Motor neuron (in vitro differentiated cells): Measurements from ENCODE around the gene ACLY. TPM values are rescaled to one million over a fixed set of nuclear protein-coding genes. Genes with fewer than 3 reads are reported as not detected.

Experiments used
- ATAC-seq, 8 experiments: fragments of 200-7000 bp; cut with Tn5 transposase; replicated peaks in 6 of 8; 2 replicates each; pipeline ENCODE4 v1.8.0; 2021; ENCODE audit warnings: mild to moderate bottlenecking in 8 of 8, moderate library complexity in 8 of 8
- H3K27ac ChIP-seq, 2 donors: fragments of 250-450 bp; sonication (Bioruptor Pico); 2 replicates each; pipeline ENCODE4 v1.9.0; 2021; ENCODE audit warnings: antibody characterized with exemption in 2 of 2, mild to moderate bottlenecking in 2 of 2, moderate library complexity in 1 of 2
- H3K4me1 ChIP-seq, 2 donors: fragments of 250-450 bp; sonication (Bioruptor Pico); replicated peaks in 1 of 2; 2 replicates each; pipeline ENCODE4 v1.6.1; 2021; ENCODE audit warnings: antibody characterized with exemption in 2 of 2, mild to moderate bottlenecking in 2 of 2, moderate library complexity in 1 of 2
- H3K4me3 ChIP-seq, 5 donors: fragments of 250-450 bp; sonication (Bioruptor Pico); 2 replicates each; pipeline ENCODE4 v1.9.0; 2021; ENCODE audit warnings: antibody characterized with exemption in 5 of 5, mild to moderate bottlenecking in 5 of 5, moderate library complexity in 4 of 5
- WGBS, 10 experiments: fragments of 450-650 bp; shearing (Covaris generic); methylation state at CpG; one replicate each; pipeline ENCODE4 v1.0.0; 2022; 5-methylcytosine and 5-hydroxymethylcytosine counted together
- in situ Hi-C, 9 experiments: fragments of 400-800 bp; cut with MboI; loops; one replicate each; pipeline ENCODE4 v1.15.0; 2021; ENCODE audit warnings: low sequenced_read_pairs in 9 of 9, low pct_unique_long_range_greater_than_20kb in 2 of 9; ENCODE audit not compliant: unreplicated experiment in 9 of 9
- total RNA-seq, 8 experiments: library from RNA; unstranded; fragments of 300-600 nt; gene quantifications; 2 replicates each; pipeline versions ENCODE4 v1.2.3 to v1.2.4, GENCODE V29; 2022

The ACLY gene
- total RNA-seq, 8 experiments from 2014 or later, result 87.0 to 283 (median 141) TPM

DNA sequence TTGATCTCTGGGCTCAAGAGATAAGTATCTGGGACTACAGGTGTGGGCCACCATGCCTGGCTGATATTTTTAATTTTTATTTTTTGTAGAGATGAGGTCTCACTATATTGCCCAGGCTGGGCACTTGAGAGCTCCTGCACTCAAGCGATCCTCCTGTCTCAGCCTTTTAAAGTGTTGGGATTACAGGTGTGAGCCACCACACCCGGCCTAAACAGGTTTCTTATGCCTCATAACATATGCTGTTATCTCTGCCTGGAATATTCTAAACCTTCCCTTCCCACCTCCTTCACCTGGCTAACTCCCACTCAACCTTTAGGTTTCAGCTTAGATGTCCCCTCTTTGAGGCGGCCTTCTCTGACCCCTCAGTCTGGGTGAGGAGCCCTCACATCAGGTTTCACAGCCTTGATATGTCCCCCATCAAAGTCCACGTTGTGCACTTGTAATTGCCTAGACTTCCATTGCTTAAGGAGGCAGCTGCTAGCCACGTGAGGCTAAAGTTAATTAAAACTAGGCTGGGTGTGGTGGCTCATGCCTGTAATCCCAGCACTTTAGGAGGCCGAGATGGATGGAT lies 39.2 kb upstream of the ACLY start:
- H3K4me1 ChIP-seq, result peaks cover 0 to 3% of the 10 kb centered on the region in 2 donors
- in situ Hi-C loops, result loop anchor here in 1 of 9 experiments (25.0 kb wide), 1 partner anchor 154 kb away; the partner anchor contains the start of genes DHX58, HSPB9 and KAT2A
- H3K27ac ChIP-seq, result no peak overlapping the region
- 59 to 100% (median 88%) methylated on average over 1 to 5 of the region's 6 CpGs; no CpG with 5 or more reads in 3 of the 10 experiments for WGBS, 10 experiments
- H3K4me3 ChIP-seq, result no peak overlapping the region
- ATAC-seq, result no peak

DNA sequence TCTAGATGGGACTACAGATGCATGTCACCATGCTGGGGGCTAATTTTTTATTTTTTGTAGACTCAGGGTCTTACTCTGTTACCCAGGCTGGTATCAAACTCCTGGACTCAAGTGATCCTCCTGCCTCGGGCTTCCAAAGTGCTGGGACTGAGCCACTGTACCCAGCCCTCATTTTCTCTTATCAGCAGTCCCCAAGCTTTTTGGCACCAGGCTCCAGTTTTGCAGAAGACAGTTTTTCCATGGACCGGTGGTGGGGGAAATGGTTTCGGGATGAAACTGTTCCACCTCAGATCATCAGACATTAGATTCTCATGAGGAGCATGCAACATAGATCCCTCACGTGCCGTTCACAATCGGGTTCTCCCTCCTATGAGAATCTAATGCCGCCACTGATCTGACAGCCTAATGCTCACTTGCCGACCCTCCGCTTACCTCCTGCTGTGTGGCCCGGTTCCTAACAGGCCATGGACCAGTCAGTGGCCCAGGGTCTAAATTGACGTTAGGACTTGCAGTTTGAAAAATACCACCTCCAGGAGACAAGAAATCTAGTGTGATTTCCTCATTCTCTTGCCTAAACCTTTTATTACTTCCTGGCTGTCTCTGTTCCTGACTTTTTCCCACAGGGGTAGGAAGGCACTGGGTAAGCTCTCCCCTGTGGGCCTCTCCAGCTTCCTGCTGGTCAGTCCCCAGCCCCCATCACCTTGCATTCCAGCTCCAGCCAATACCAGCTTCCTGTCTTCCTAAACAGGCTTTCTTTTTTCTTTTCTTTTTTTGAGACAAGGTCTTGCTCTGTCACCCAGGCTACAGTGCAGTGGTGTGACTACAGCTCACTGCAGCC lies 38.5 kb upstream of the ACLY start:
- Histone ChIP-seq H3K4me3 (no peak overlapping the region), H3K27ac (no peak overlapping the region), H3K4me1 (no peaks in the 10 kb centered on the region)
- in situ Hi-C loops, result loop anchor here in 1 of 9 experiments (25.0 kb wide), 1 partner anchor 155 kb away; the partner anchor contains the start of genes DHX58, HSPB9 and KAT2A
- WGBS, 10 experiments, result 60 to 100% (median 72%) methylated on average over 1 to 6 of the region's 11 CpGs; no CpG with 5 or more reads in 2 of the 10 experiments
- no peak for ATAC-seq

DNA sequence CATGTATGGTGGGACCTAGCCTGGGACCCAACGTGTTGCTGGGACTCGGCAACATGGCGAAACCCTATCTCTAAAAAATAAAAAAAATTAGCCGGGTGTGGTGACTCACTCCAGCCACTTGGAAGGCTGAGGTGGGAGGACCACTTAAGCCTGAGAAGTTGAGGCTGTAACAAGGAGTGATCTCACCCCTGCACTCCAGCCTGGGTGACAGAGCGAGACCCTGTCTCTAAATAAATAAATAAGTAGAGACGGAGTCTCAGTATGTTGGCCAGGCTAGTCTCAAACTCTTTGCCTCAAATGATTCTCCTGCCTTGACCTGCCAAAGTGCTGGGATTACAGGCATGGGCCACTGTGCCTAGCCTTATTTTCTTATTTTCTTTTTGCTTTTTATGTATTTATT lies 37.8 kb upstream of the ACLY start:
- WGBS, 10 experiments, result 80 to 100% (median 87%) methylated on average over 1 to 6 of the region's 6 CpGs; no CpG with 5 or more reads in 4 of the 10 experiments
- no peak overlapping the region for H3K4me3 ChIP-seq
- no peak for ATAC-seq
- in situ Hi-C loops, result loop anchor here in 1 of 9 experiments (25.0 kb wide), 1 partner anchor 156 kb away; the partner anchor contains the start of genes DHX58, HSPB9 and KAT2A
- no peak overlapping the region for H3K27ac ChIP-seq
- H3K4me1 ChIP-seq, result no peaks in the 10 kb centered on the region

DNA sequence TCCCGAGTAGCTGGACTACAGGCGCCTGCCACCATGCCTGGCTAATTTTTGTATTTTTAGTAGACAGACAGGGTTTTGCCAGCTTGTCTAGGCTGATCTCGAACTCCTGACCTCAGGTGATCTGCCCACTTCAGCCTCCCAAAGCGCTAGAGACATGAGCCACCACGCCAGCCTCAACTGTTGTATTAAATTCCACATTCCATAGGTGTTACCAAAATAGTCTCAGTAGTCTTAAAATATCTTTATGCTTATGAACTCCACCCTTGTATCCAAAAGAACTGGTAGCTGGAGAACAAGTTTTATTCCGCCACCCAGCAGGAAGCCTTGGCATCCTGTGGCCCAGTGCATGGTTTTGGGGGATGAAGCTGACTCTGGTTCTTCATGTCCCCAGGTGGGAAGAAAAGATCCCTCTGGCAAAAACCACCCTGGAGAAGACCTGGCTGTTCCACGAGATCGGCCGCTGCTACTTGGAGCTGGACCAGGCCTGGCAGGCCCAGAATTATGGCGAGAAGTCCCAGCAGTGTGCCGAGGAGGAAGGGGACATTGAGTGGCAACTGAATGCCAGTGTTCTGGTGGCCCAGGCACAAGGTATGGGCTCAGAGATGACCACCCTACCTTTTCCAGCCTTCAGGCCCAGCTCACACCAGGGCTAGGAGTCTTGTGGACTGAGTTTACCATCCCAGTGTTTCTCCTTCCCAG lies 30.2 kb upstream of the ACLY start:
- WGBS, 10 experiments, result 76 to 100% (median 83%) methylated on average over 1 to 6 of the region's 11 CpGs; no CpG with 5 or more reads in 4 of the 10 experiments
- Histone ChIP-seq H3K4me1 (no peaks in the 10 kb centered on the region), H3K27ac (no peak overlapping the region), H3K4me3 (no peak overlapping the region)
- in situ Hi-C loops, result no loop called here
- peak in 2 of 8 experiments; percentile 37 to 51 for ATAC-seq

DNA sequence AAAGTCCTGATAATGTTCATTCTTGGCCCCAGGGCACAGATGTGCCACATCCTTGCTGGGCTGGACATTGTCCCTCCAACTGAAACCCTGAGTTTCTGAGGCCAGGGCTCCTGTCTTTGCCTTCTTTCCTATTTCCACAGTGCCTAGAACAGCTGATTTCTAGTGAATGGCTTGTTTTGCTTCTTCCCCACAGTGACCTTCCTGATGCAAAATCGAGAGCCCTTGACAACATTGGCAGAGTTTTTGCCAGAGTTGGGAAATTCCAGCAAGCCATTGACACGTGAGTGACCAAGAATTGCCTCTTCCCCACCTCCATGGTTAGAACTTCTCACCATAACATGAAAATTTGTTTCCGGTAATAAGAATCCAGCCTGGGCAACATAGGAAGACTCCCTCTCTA lies 26.2 kb upstream of the ACLY start:
- Histone ChIP-seq H3K4me1 (no peaks in the 10 kb centered on the region), H3K4me3 (no peak overlapping the region), H3K27ac (no peak overlapping the region)
- in situ Hi-C loops, result no loop called here
- WGBS, 10 experiments, result 64 to 100% (median 83%) methylated on average over 1 to 3 of the region's 3 CpGs; no CpG with 5 or more reads in 5 of the 10 experiments
- ATAC-seq, result no peak

DNA sequence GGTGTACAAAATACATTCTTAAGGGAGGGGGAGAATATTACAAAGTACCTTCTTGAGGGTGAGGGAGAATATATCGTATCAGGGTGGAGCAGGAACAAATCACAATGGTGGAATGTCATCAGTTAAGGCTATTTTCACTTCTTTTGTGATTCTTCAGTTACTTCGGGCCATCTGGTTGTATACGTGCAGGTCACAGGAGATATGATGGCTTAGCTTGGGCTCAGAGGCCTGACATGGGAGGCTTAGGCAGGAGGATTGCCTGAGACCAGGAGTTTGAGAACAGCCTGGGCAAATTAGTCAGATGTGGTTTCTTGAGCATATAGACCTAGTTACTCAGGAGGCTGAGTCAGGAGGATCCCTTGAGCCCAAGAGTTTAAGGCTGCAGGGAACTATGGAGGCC lies 24.7 kb upstream of the ACLY start:
- H3K27ac ChIP-seq, result no peak overlapping the region
- in situ Hi-C loops, result no loop called here
- no peak overlapping the region for H3K4me3 ChIP-seq
- no peaks in the 10 kb centered on the region for H3K4me1 ChIP-seq
- ATAC-seq, result no peak
- WGBS, 10 experiments, result 78 to 100% (median 100%) methylated on average over 1 to 2 of the region's 3 CpGs; no CpG with 5 or more reads in 5 of the 10 experiments

DNA sequence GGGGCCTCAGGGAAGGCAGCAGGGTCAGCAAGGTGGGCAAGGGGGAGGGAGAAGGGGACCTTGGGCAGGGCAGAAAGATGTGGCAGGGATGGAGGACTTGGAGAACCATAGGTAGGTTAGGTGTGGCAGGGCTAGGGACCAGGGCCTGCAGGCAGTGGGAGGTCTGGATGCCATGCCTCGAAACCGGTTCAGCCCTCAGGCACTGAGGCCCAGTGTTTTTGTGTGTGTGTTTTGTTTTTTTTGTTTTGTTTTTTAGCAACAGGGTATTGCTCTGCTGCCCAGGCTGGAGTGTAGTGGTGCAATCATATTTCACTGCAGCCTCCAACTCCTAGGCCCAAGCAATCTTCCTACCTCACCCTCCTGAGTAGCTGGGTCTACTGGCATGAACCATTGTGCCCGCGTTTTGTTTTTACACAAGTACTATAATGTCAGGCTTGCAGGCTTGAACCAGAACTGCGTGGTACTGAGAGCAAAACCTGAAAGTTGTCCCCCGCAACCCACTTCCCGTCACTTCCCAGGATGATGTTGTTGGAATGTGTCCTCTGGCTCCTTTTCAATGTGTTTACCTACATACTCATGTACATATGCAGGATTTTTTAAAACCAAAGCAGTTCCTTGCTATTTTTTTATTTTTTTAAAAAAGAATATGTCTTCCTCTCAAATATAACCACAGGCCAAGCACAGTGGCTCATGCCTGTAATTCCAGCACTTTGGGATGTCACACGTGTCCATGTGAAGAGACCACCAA lies 24.0 kb upstream of the ACLY start:
- peak in 3 of 8 experiments; percentile 6 to 61 (median 6) for ATAC-seq
- in situ Hi-C loops, result no loop called here
- 68 to 95% (median 90%) methylated on average over 1 to 8 of the region's 8 CpGs for WGBS, 10 experiments
- Histone ChIP-seq H3K27ac (no peak overlapping the region), H3K4me3 (no peak overlapping the region), H3K4me1 (no peaks in the 10 kb centered on the region)

DNA sequence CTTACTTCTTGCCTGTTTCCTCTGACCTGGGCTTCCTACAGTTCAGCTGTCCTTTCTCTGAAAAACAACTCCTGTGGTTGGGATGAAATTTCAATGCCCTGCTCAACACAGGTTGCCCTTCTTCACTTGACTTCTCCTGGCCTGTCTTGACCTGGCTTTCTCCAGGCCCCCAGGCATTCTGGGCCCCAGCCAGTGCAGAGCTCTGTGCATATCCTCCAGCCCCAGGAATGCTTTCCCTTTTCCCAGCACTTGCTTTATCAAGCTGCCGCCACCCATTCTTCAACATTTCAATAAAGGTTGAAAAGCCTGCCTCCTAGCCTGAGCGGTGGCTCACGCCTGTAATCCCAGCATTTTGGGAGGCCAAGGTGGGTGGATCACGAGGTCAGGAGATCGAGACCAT lies 22.4 kb upstream of the ACLY start:
- in situ Hi-C loops, result no loop called here
- 60 to 100% (median 90%) methylated on average over 1 to 4 of the region's 5 CpGs; no CpG with 5 or more reads in 5 of the 10 experiments for WGBS, 10 experiments
- H3K27ac ChIP-seq, result no peak overlapping the region
- ATAC-seq, result peak in 3 of 8 experiments; percentile 57 to 83 (median 79)
- H3K4me3 ChIP-seq, result no peak overlapping the region
- H3K4me1 ChIP-seq, result no peaks in the 10 kb centered on the region

DNA sequence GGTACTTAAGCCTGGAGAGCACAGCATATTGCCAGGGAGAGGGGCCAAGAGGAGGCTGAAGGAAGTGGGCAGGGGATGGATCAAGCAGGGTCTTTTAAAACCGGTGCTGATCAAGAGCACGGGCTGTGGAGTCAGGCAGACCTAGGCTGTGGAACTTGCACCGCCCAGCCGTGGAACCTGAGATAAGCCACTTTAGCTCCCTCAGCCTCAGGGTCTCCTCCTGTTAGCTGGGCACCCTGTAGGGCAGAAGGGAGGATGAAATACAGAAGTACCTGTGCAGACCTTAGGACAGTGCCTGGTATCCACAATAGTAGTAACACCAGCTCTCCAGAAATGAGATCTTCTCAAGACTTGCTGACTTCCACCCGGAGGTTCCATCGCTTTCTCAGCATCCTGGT lies 20.9 kb upstream of the ACLY start:
- Histone ChIP-seq H3K4me1 (no peaks in the 10 kb centered on the region), H3K4me3 (no peak overlapping the region), H3K27ac (no peak overlapping the region)
- WGBS, 10 experiments, result 73 to 100% (median 92%) methylated on average over 1 to 4 of the region's 6 CpGs; no CpG with 5 or more reads in 5 of the 10 experiments
- no peak for ATAC-seq
- in situ Hi-C loops, result no loop called here

DNA sequence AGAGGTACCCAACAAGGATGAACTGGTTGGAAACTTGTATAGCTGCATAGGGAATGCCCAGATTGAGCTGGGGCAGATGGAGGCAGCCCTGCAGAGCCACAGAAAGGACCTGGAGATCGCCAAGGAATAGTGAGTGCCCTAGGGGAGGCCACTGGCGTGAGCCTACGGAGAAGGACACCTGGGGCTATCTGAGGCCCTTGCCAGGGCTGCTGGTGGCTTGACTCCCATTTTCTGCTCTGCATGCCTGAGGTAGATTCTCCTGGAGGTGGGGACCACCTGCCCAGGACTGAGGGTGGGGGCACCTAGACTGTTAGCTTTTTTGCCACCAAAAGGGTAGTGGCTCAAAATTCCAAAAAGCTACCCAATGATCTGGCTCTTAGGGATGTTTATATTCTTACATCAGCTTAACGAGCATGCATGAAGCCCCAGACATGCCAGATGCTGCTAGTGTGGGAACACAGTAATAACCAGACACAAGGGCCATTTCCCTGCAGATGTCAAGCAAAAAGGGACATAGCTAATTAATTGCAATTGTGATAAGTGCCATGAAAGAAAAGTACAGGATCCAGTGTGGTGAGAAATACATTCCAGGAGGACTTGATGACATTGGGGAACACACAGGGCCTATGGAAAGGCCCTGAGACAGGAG lies 20.4 kb upstream of the ACLY start:
- Histone ChIP-seq H3K4me1 (no peaks in the 10 kb centered on the region), H3K4me3 (no peak overlapping the region), H3K27ac (no peak overlapping the region)
- in situ Hi-C loops, result no loop called here
- 51 to 100% (median 71%) methylated on average over 1 to 4 of the region's 4 CpGs; no CpG with 5 or more reads in 5 of the 10 experiments for WGBS, 10 experiments
- peak in 1 of 8 experiments; percentile 16 for ATAC-seq

DNA sequence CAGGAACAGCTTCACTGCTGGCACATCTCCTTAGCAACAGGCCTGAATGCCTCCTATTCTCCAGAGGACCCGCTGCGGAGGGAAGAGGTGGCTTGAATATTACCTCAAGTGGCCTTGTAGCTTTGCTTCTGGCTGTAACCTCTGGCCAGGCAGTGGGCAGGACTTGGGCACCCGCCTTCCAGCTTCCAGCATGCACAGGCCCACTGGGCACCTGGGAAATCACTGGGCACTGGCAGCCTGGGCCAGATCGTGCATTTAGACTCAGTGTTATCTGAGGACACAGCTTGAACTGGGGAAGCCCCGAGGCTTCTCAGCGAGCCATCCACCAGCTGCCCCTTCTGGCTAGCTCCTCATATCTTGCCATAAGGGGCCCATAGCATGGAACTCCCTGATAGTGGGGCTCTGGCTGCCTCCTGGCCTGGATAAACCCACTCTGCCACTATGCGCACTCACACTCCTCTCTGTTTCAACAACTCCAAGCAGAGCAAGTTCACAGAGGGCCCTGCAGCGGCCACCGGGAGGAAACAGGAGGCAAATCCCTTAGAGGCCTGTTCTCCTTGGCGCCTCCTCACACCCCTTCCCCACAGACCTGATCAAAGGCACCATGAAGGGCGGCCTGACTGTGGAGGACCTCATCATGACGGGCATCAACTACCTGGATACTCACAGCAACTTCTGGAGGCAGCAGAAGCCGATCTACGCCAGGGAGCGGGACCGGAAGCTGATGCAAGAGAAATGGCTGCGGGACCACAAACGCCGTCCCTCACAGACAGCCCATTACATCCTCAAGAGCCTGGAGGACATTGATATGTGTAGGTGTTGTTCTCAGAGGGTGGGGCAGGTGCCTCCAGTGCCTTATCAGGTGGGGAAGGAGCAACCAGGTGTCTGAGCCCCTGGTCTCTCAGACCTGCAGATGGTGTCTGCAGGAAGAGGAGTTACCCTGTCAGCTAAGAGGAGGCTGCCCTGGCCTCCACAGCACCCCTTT lies 19.5 kb upstream of the ACLY start:
- peak in 2 of 8 experiments; percentile 5 to 12 for ATAC-seq
- 47 to 100% (median 85%) methylated on average over 2 to 10 of the region's 19 CpGs; no CpG with 5 or more reads in 5 of the 10 experiments for WGBS, 10 experiments
- Histone ChIP-seq H3K4me3 (no peak overlapping the region), H3K4me1 (no peaks in the 10 kb centered on the region), H3K27ac (no peak overlapping the region)
- in situ Hi-C loops, result no loop called here
